Endometrium (tissue), 2 donors: ENCODE measurements around the gene MPDZ.

Experiments
- FAIRE-seq: peaks from 2 replicates; lab custom pipeline; 2012; peaks lifted over from hg19 to GRCh38; lab: Jason Lieb, UNC
- donor health status: control.
- donor health status: control.

MPDZ gene

GRCh38 chr9:13131416-13131815 is 148.1 kb downstream of the MPDZ start:
- no peak for FAIRE-seq

- no peak for FAIRE-seq
Measured at GRCh38 chr9:13128266-13128860, 151.1 kb downstream of the MPDZ start.

GRCh38 chr9:13127131-13127530 is 152.4 kb downstream of the MPDZ start:
- FAIRE-seq: peak; percentile 8

GRCh38 chr9:13125261-13125660 is 154.2 kb downstream of the MPDZ start:
- FAIRE-seq: no peak

GRCh38 chr9:13122756-13123369 is 156.6 kb downstream of the MPDZ start:
- FAIRE-seq: no peak

GRCh38 chr9:13118313-13118712 is 161.2 kb downstream of the MPDZ start:
- FAIRE-seq: no peak

GRCh38 chr9:13116292-13116691 is 163.2 kb downstream of the MPDZ start:
- FAIRE-seq: no peak

GRCh38 chr9:13113751-13114150 is 165.7 kb downstream of the MPDZ start:
- no peak for FAIRE-seq

GRCh38 chr9:13113216-13113615 is 166.3 kb downstream of the MPDZ start:
- peak; percentile 58 for FAIRE-seq

GRCh38 chr9:13111778-13112177 is 167.7 kb downstream of the MPDZ start:
- no peak for FAIRE-seq

- no peak for FAIRE-seq
Measured at GRCh38 chr9:13110766-13111417, 168.6 kb downstream of the MPDZ start.

- FAIRE-seq: no peak
Measured at GRCh38 chr9:13109781-13110180, 169.7 kb downstream of the MPDZ start.

- no peak for FAIRE-seq
Measured at GRCh38 chr9:13107008-13107407, 172.5 kb downstream of the MPDZ start.

GRCh38 chr9:13100914-13101572 is 178.4 kb downstream of the MPDZ start:
- no peak for FAIRE-seq

GRCh38 chr9:13095056-13095455 is 184.4 kb downstream of the MPDZ start:
- no peak for FAIRE-seq

- no peak for FAIRE-seq
Measured at GRCh38 chr9:13090628-13091027, 188.9 kb downstream of the MPDZ start.

GRCh38 chr9:13089666-13090065 is 189.8 kb downstream of the MPDZ start:
- peak; percentile 12 for FAIRE-seq

- no peak for FAIRE-seq
Measured at GRCh38 chr9:13088720-13089427, 190.6 kb downstream of the MPDZ start.

GRCh38 chr9:13083963-13084528 is 195.4 kb downstream of the MPDZ start:
- FAIRE-seq: no peak

GRCh38 chr9:13083366-13083765 is 196.1 kb downstream of the MPDZ start:
- FAIRE-seq: no peak

- no peak for FAIRE-seq
Measured at GRCh38 chr9:13082796-13083195, 196.7 kb downstream of the MPDZ start.

GRCh38 chr9:13078164-13078563 is 201.3 kb downstream of the MPDZ start:
- no peak for FAIRE-seq
